Colonic mucosa (tissue), 4 donors: ENCODE data around the gene LSM12. TPM values are rescaled to one million over a fixed set of nuclear protein-coding genes. Genes with fewer than 3 reads are reported as not detected.
A peak's percentile ranks its signal among the peaks of the same experiment; 100 is the strongest.

Experiments used
- DNase-seq: peaks from one replicate; pipeline ENCODE4 v3.0.0-alpha.2; 2020
- H3K27ac ChIP-seq: fragments of 200-600 bp; one replicate; pipeline ENCODE4 v1.8.0; 2021
- H3K27me3 ChIP-seq: fragments of 200-600 bp; one replicate; pipeline ENCODE4 v1.8.0; 2021
- H3K36me3 ChIP-seq: fragments of 200-600 bp; one replicate; pipeline ENCODE4 v1.8.0; 2021
- H3K4me1 ChIP-seq: fragments of 200-600 bp; one replicate; pipeline ENCODE4 v1.8.0; 2021; ENCODE audit warnings: mild to moderate bottlenecking
- H3K4me3 ChIP-seq: fragments of 200-600 bp; one replicate; pipeline ENCODE4 v1.8.0; 2021
- H3K9ac ChIP-seq, 2 donors: one replicate each; pipeline ENCODE4 v1.7.0; 2013; ENCODE audit warnings: control low read depth in 2 of 2, low read depth in 2 of 2, low read length in 2 of 2
- H3K9me3 ChIP-seq: fragments of 200-600 bp; one replicate; pipeline ENCODE4 v1.8.0; 2021
- intact Hi-C: fragments of 100-400 bp; cut with DNase I; formaldehyde crosslinking; loops from one replicate; pipeline ENCODE4 v1.14.1; 2022
- total RNA-seq, 2 donors: library from RNA; stranded (reverse); fragmentation: NEBNext Ultra II Directional in 1 of 2; extraction: Animal tissue kit (Norgen Biotek cat#: 25700) in 1 of 2; gene quantifications; one replicate each; pipeline ENCODE4 v1.2.1, GENCODE V29; 2021
- TF ChIP-seq, protein P1 (sequence below): fragments of 200-600 bp; IDR thresholded peaks from one replicate; pipeline ENCODE4 v1.8.0; 2022; ENCODE audit warnings: antibody characterized with exemption, mild to moderate bottlenecking
- donor health status: healthy.
- donor health status: DM: no; HTN: no; CAD: no.
- donor health status: DM: no; HTN: no; CAD: no.

LSM12 gene
- total RNA-seq, 2 donors from 2014 or later, result 60.9 to 74.3 TPM

DNA sequence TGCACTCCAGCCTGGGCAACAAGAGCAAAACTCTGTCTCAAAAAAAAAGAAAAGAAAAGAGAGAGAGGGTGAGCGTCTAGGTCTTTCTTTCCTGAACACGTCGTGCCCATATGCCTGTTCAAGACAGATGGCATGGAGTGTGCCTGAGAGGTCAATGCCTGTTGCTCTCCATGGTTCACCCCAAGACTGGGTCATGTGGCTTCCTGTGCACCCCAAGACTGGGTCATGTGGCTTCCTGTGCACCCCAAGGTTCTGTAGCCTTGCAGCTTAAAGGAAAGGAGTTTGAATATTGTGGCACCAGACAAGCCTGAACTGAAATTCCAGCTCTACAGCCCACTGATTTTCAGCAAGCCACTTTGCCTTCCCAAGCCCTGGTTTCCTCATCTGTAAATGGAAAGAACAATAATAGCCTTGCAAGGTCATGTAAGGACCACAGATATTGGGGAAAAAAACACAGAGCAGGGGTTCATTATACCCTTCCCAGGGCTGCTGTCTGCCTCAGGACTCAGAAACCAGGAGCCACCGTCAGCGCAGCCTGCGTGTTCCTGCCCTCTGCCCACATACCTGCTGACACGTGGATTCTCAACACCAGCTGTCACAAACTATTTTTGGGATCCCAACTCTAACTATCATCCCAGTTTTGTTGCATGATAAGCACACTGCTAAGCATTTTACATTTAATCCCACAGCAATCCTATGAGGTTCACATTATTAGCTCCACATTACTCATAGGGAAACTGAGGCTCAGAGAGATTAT, 80.1 kb downstream of the LSM12 start:
- no peak overlapping the region for H3K9ac ChIP-seq
- no peaks in the 10 kb centered on the region for H3K9me3 ChIP-seq
- no peaks in the 10 kb centered on the region for H3K36me3 ChIP-seq
- no peak overlapping the region for H3K27ac ChIP-seq
- H3K4me1 ChIP-seq, result peaks cover 8% of the 10 kb centered on the region
- H3K27me3 ChIP-seq, result peaks cover 29% of the 10 kb centered on the region
- TF ChIP-seq, protein P1, sequence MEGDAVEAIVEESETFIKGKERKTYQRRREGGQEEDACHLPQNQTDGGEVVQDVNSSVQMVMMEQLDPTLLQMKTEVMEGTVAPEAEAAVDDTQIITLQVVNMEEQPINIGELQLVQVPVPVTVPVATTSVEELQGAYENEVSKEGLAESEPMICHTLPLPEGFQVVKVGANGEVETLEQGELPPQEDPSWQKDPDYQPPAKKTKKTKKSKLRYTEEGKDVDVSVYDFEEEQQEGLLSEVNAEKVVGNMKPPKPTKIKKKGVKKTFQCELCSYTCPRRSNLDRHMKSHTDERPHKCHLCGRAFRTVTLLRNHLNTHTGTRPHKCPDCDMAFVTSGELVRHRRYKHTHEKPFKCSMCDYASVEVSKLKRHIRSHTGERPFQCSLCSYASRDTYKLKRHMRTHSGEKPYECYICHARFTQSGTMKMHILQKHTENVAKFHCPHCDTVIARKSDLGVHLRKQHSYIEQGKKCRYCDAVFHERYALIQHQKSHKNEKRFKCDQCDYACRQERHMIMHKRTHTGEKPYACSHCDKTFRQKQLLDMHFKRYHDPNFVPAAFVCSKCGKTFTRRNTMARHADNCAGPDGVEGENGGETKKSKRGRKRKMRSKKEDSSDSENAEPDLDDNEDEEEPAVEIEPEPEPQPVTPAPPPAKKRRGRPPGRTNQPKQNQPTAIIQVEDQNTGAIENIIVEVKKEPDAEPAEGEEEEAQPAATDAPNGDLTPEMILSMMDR, result no peak
- intact Hi-C loops, result loop anchor here (5.0 kb wide), 1 partner anchor 34 kb away; the partner anchor contains the start of gene PYY
- DNase-seq, result no peak
- no peak overlapping the region for H3K4me3 ChIP-seq

DNA sequence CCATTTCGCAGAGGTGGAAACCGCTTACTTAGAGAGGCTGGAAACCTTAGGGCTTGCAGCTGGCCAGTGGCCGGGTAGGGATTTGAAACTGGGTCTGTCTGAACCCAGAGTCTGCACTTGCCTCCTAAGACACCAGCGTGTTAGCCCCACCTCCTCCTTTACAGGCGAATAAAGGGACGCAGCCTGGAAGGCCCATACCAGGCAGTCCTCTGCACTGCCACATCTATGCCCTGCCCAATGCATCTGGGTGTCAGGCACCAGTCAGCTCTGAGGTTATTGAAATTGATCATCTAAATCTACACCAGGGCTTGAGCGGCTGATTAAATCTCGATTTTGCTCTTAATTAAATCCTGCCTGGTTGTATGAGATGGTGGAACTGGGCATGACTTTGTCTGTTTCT, 82.0 kb downstream of the LSM12 start:
- Histone ChIP-seq H3K36me3 (no peaks in the 10 kb centered on the region), H3K4me3 (peak overlapping the region; percentile 26), H3K9me3 (no peaks in the 10 kb centered on the region), H3K27ac (no peak overlapping the region), H3K27me3 (peaks cover 29% of the 10 kb centered on the region), H3K4me1 (peaks cover 8% of the 10 kb centered on the region), H3K9ac (no peak overlapping the region)
- TF ChIP-seq, protein P1, result no peak
- DNase-seq, result no peak
- intact Hi-C loops, result no loop called here

Other genes starting within 250 kb of the LSM12 start
- gene MPP3, start 233.5 kb downstream of the LSM12 start, total RNA-seq, result 1 to 10 TPM; 1.9 to 3.1 TPM
- under 1 TPM in 1 of 2 donors, not detected in 1; 0.32 TPM for gene CD300LG, start 219.5 kb downstream of the LSM12 start, total RNA-seq
- gene MPP2, start 159.1 kb downstream of the LSM12 start, total RNA-seq, result 1 to 10 TPM; 1.1 to 2.8 TPM
- gene PPY, start 124.2 kb downstream of the LSM12 start, total RNA-seq, result under 1 TPM in 1 of 2 donors, not detected in 1; 0.49 TPM
- gene PYY, start 112.7 kb downstream of the LSM12 start, total RNA-seq, result 100 to 1,000 TPM in 1 of 2 donors, 10 to 100 TPM in 1; 73.8 to 258 TPM
- gene NAGS, start 62.0 kb downstream of the LSM12 start, total RNA-seq, result 10 to 100 TPM in 1 of 2 donors, 1 to 10 TPM in 1; 5.2 to 14.0 TPM
- 10 to 100 TPM; 26.8 to 33.7 TPM for gene TMEM101, start 51.7 kb downstream of the LSM12 start, total RNA-seq
- 10 to 100 TPM; 28.3 to 44.7 TPM for gene G6PC3, start 4.1 kb upstream of the LSM12 start, total RNA-seq
- 10 to 100 TPM; 19.0 to 26.6 TPM for gene HDAC5, start 57.0 kb upstream of the LSM12 start, total RNA-seq
- gene HROB, start 75.3 kb upstream of the LSM12 start, total RNA-seq, result 10 to 100 TPM in 1 of 2 donors, 1 to 10 TPM in 1; 2.7 to 11.5 TPM
- gene ASB16, start 104.0 kb upstream of the LSM12 start, total RNA-seq, result under 1 TPM in 1 of 2 donors, not detected in 1; 0.32 TPM
- 10 to 100 TPM; 37.0 to 44.5 TPM for gene TMUB2, start 120.3 kb upstream of the LSM12 start, total RNA-seq
- gene ATXN7L3, start 133.2 kb upstream of the LSM12 start, total RNA-seq, result 10 to 100 TPM; 65.9 to 77.3 TPM
- 10 to 100 TPM; 44.7 to 84.1 TPM for gene UBTF, start 153.0 kb upstream of the LSM12 start, total RNA-seq
- under 1 TPM in 1 of 2 donors, not detected in 1; 0.27 TPM for gene SLC4A1, start 201.5 kb upstream of the LSM12 start, total RNA-seq
- 1 to 10 TPM in 1 of 2 donors, under 1 TPM in 1; 0.52 to 1.4 TPM for gene RUNDC3A, start 241.9 kb upstream of the LSM12 start, total RNA-seq